HFFc6 (cell line): Measurements from ENCODE around the gene MUTYH. TPM values are rescaled to one million over a fixed set of nuclear protein-coding genes. Genes with fewer than 3 reads are reported as not detected.
A peak's percentile ranks its signal among the peaks of the same experiment; 100 is the strongest.

ENCODE experiments used
- DNase-seq: peaks from one replicate; pipeline ENCODE4 v3.0.0-alpha.2; 2018
- H3K27ac Mint-ChIP-seq: 2 replicates; pipeline ENCODE4 v1.8.0; 2020; ENCODE audit warnings: mild to moderate bottlenecking, mixed read lengths
- H3K27me3 Mint-ChIP-seq: 2 replicates; pipeline ENCODE4 v1.8.0; 2021; ENCODE audit warnings: mild to moderate bottlenecking, moderate library complexity, mixed read lengths; ENCODE audit not compliant: insufficient read depth
- H3K36me3 Mint-ChIP-seq: 2 replicates; pipeline ENCODE4 v1.8.0; 2021; ENCODE audit warnings: low read depth, mixed read lengths
- H3K4me1 Mint-ChIP-seq: 2 replicates; pipeline ENCODE4 v1.8.0; 2020; ENCODE audit warnings: low read depth, mixed read lengths
- H3K4me3 Mint-ChIP-seq: 2 replicates; pipeline ENCODE4 v1.8.0; 2020; ENCODE audit warnings: mild to moderate bottlenecking, moderate library complexity, mixed read lengths
- H3K9me3 Mint-ChIP-seq: 2 replicates; pipeline ENCODE4 v1.8.0; 2020; ENCODE audit warnings: mild to moderate bottlenecking, mixed read lengths
- CTCF ChIP-seq: fragments of 200-600 bp; sonication (generic); IDR thresholded peaks from 2 replicates; pipeline ENCODE4 v1.5.0; 2021; ENCODE audit warnings: antibody characterized with exemption, mild to moderate bottlenecking
- total RNA-seq, 6 experiments: library from RNA; stranded (reverse); fragmentation: NEBNext Ultra II Directional; extraction: Animal tissue kit (Norgen Biotek cat#: 25700); gene quantifications; 2 replicates in 1 of 6; 3 replicates in 5 of 6; pipeline ENCODE4 v1.2.3, GENCODE V29; 2021

MUTYH gene
- total RNA-seq, 6 experiments from 2014 or later: 8.7 to 12.9 (median 10.5) TPM

DNA sequence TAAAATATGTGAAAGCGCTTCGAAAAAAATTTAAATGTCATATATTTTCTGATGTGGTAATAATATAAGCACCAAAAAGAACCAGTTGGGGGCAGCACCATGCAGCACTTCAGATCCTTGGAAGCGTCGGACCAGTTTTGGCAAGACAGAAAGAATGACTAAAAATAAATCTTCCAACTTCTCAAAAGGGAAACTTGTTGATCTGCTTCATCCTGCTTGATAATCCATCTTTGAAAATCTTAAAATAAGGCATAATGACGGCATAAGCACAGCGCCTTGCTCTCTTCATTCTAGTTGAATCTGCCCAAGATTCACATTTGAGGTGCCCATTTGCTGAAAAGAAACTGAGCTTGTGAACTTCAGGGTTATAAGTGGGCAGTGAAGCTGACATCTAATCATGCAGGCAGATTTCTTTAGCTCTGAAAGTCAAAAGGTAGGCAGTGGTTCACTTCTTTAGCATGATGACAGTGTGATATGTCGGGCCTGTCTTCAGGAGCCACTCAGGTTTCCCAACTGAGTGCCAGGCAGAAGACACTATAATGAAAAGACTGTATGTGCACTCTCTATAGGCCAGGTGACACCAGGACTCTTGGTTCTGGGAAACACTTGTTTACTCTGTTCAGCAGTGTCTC lies 19.8 kb upstream of the MUTYH start:
- peak overlapping the region; percentile 63 for H3K4me3 Mint-ChIP-seq
- TF ChIP-seq CTCF: peak; percentile 85
- no peaks in the 10 kb centered on the region for H3K36me3 Mint-ChIP-seq
- no peaks in the 10 kb centered on the region; the same call in 1 of the 2 replicates for H3K27me3 Mint-ChIP-seq
- peak overlapping the region; percentile 51; the same call in 1 of the 2 replicates for H3K27ac Mint-ChIP-seq
- peak; percentile 61 for DNase-seq
- H3K9me3 Mint-ChIP-seq: no peaks in the 10 kb centered on the region
- H3K4me1 Mint-ChIP-seq: peaks cover 9% of the 10 kb centered on the region

GRCh38 chr1:45356186-45356585 lies 15.9 kb upstream of the MUTYH start:
- DNase-seq: no peak
- Mint-ChIP-seq H3K4me3 (no peak overlapping the region), H3K27ac (no peak overlapping the region), H3K4me1 (peaks cover 9% of the 10 kb centered on the region), H3K27me3 (no peaks in the 10 kb centered on the region), H3K9me3 (no peaks in the 10 kb centered on the region), H3K36me3 (no peaks in the 10 kb centered on the region)
- TF ChIP-seq CTCF: no peak

GRCh38 chr1:45355683-45356082 lies 15.4 kb upstream of the MUTYH start:
- Mint-ChIP-seq H3K27ac (no peak overlapping the region), H3K4me3 (no peak overlapping the region), H3K4me1 (peaks cover 9% of the 10 kb centered on the region), H3K36me3 (no peaks in the 10 kb centered on the region), H3K9me3 (no peaks in the 10 kb centered on the region), H3K27me3 (no peaks in the 10 kb centered on the region)
- TF ChIP-seq CTCF: no peak
- DNase-seq: no peak

DNA sequence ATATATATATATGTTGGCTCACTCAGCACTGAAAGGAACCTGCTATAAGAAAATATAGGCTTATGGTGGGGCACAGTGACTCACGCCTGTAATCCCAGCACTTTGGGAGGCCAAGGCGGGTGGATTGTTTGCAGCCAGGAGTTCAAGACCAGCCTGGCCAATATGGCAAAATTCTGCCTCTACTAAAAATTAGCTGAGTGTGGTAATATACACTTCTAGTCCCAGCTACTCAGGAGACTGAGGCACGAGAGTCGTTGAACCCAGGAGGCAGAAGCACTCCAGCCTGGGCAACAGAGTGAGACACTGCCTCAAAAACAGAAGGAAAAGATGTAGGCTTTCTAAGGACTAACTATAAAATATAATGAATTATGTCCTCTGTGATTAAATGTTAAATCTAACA lies 14.6 kb upstream of the MUTYH start:
- H3K27ac Mint-ChIP-seq: no peak overlapping the region
- H3K27me3 Mint-ChIP-seq: no peaks in the 10 kb centered on the region
- peaks cover 1% of the 10 kb centered on the region for H3K4me1 Mint-ChIP-seq
- no peak for TF ChIP-seq CTCF
- DNase-seq: no peak
- H3K9me3 Mint-ChIP-seq: no peaks in the 10 kb centered on the region
- no peak overlapping the region for H3K4me3 Mint-ChIP-seq
- no peaks in the 10 kb centered on the region for H3K36me3 Mint-ChIP-seq

GRCh38 chr1:45353685-45354084 lies 13.4 kb upstream of the MUTYH start:
- Mint-ChIP-seq H3K27ac (no peak overlapping the region), H3K4me3 (no peak overlapping the region), H3K9me3 (no peaks in the 10 kb centered on the region), H3K27me3 (no peaks in the 10 kb centered on the region), H3K4me1 (peaks cover 9% of the 10 kb centered on the region), H3K36me3 (no peaks in the 10 kb centered on the region)
- DNase-seq: no peak
- TF ChIP-seq CTCF: no peak
